Neural crest cell (in vitro differentiated cells): ENCODE measurements around the gene INAVA. TPM values are rescaled to one million over a fixed set of nuclear protein-coding genes. Genes with fewer than 3 reads are reported as not detected.

Experiments used
- DNase-seq: peaks from one replicate; pipeline ENCODE4 v3.0.0; 2021; ENCODE audit warnings: low read depth, mixed read lengths, low spot score
- H3K27ac Mint-ChIP-seq: one replicate; pipeline ENCODE4 v1.8.0; 2021; ENCODE audit warnings: mild to moderate bottlenecking, mixed read lengths; ENCODE audit not compliant: unreplicated experiment
- H3K27me3 Mint-ChIP-seq: 2 replicates; pipeline ENCODE4 v1.8.0; 2021; ENCODE audit warnings: low read depth, mild to moderate bottlenecking, mixed read lengths
- H3K36me3 Mint-ChIP-seq: 2 replicates; pipeline ENCODE4 v1.8.0; 2021; ENCODE audit warnings: low read depth, mild to moderate bottlenecking, mixed read lengths
- H3K4me1 Mint-ChIP-seq: 2 replicates; pipeline ENCODE4 v1.8.0; 2021; ENCODE audit warnings: mixed read lengths
- H3K4me3 Mint-ChIP-seq: one replicate; pipeline ENCODE4 v1.8.0; 2021; ENCODE audit warnings: mild to moderate bottlenecking, mixed read lengths
- H3K9me3 Mint-ChIP-seq: 2 replicates; pipeline ENCODE4 v1.8.0; 2021; ENCODE audit warnings: mixed read lengths
- total RNA-seq: library from RNA; stranded (reverse); gene quantifications from 2 replicates; pipeline ENCODE4 v1.2.1, GENCODE V29; 2021
- TF ChIP-seq, protein P1 (sequence below): fragments of 200-600 bp; sonication (generic); conservative IDR thresholded peaks from 2 replicates; pipeline ENCODE4 v1.5.0; 2021; ENCODE audit warnings: antibody characterized with exemption, mild to moderate bottlenecking

Gene INAVA
- total RNA-seq, 1 donor from 2014 or later = 51.8 TPM

DNA sequence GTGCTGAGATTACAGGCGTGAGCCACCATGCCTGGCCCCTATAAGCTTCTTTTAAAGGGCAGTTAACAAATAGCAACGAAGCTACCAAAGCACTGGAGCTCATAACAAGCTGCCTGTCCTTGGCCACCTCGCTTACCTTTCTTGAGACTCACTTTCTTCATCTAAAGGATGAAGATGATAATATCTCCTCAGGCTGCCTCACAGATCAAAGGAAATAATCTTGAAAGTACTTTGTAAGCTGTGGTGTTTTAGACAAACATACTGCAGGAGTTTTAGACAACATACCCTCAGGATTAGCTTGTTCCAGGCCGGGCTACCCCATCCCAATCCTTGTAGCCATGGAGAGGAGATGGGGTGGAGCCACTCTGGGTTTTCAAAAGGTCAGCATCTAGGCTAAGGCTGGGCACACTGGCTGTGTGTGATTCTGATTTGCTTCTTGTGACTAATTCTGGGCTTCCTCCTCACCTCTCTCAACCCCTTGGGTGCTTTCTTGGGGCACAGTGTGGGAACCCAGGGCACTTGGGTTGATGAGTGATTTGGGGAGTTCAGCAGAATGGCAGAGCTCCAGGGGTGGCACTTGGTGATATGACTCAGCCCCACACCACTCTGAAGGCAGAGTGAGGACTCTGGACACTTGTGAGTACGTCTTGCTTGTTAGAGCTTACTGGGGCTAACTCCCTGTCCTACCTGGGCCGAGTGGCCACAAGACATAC lies 16.7 kb upstream of the INAVA start:
- peaks cover 13% of the 10 kb centered on the region for H3K4me1 Mint-ChIP-seq
- no peak overlapping the region for H3K4me3 Mint-ChIP-seq
- H3K27me3 Mint-ChIP-seq = no peaks in the 10 kb centered on the region
- TF ChIP-seq, protein P1, sequence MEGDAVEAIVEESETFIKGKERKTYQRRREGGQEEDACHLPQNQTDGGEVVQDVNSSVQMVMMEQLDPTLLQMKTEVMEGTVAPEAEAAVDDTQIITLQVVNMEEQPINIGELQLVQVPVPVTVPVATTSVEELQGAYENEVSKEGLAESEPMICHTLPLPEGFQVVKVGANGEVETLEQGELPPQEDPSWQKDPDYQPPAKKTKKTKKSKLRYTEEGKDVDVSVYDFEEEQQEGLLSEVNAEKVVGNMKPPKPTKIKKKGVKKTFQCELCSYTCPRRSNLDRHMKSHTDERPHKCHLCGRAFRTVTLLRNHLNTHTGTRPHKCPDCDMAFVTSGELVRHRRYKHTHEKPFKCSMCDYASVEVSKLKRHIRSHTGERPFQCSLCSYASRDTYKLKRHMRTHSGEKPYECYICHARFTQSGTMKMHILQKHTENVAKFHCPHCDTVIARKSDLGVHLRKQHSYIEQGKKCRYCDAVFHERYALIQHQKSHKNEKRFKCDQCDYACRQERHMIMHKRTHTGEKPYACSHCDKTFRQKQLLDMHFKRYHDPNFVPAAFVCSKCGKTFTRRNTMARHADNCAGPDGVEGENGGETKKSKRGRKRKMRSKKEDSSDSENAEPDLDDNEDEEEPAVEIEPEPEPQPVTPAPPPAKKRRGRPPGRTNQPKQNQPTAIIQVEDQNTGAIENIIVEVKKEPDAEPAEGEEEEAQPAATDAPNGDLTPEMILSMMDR = no peak
- no peak for DNase-seq
- no peak overlapping the region for H3K27ac Mint-ChIP-seq
- no peaks in the 10 kb centered on the region for H3K36me3 Mint-ChIP-seq
- no peaks in the 10 kb centered on the region for H3K9me3 Mint-ChIP-seq

DNA sequence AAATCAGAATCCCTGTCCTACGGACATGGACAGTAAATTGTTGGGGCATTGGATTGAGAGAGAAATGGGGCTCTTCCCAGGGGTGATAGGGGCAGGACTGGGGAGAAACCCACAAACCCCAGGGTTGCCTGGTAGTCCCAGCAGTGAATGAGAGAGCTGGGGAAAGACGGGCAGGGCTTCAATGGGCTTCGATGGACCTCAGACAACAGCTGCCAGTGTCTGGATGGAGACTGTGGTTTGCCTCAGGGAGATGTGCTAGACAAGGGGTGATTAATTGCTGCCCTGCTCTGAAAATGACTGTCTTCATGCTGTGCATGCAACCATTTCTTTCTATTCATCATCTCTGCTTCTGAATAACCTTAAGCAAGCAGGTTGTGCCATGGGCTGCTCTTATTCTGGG lies 14.5 kb upstream of the INAVA start:
- Mint-ChIP-seq H3K36me3 (no peaks in the 10 kb centered on the region), H3K27me3 (no peaks in the 10 kb centered on the region), H3K4me3 (no peak overlapping the region), H3K4me1 (peaks cover 13% of the 10 kb centered on the region), H3K9me3 (no peaks in the 10 kb centered on the region), H3K27ac (peak overlapping the region; percentile 62)
- no peak for DNase-seq
- TF ChIP-seq, protein P1 = no peak

DNA sequence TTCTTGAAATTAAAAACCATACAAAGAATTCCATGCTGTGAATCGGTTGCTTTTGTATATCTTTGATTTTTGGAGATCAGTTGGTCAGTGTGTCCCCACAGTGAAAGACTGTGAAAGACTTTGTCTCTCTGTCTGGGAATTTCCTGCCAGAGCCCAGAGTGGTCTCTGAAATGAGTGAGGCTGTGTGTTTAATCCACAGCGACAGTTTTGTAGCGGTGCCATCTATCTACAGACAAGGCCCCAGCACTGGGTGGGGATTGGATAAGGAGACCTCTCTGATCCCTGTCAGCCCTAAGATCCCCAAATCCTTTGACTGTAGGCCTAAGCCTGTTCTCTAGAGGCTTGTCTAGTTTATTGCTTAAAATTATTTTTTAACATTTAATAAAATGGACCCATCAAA lies 11.6 kb upstream of the INAVA start:
- Mint-ChIP-seq H3K4me3 (no peak overlapping the region), H3K9me3 (no peaks in the 10 kb centered on the region), H3K36me3 (no peaks in the 10 kb centered on the region), H3K27ac (no peak overlapping the region), H3K27me3 (no peaks in the 10 kb centered on the region), H3K4me1 (peaks cover 29% of the 10 kb centered on the region)
- DNase-seq = no peak
- TF ChIP-seq, protein P1 = no peak

DNA sequence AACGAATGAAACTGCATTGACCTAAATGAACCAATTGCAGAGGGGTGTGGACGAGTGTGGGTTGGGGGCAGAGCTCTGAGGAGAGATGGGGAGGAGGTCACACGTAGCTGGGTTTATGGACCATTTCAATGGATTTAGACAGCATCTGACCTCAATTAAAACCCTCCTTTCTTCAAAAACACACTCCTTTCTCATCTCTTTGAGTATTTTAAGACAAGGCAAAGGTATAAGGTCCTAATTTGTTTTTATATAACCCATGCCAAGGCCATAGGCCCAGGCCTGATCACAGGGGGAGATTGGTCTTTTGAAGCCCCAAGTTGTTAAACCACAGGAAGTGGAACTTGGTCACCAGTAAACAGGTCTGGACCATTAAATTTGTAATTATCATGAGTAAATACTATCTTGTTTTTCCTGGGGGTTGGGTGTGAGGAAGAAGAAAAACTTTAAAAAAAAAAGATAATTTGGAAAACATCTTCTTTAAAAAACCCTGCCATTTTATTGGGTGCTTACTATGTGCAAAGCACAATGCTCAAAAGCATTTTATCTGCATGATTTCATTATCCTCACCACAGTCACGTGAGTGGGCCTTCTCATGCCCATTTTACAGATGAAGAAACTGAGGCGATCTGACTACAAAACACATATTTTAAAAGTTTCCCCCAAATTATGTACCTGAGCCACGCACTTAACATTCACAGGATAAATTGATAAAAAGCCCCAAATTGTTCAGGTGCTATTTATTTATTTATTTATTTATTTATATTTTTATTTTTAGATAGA lies 8.9 kb upstream of the INAVA start:
- Mint-ChIP-seq H3K4me1 (peaks cover 40% of the 10 kb centered on the region), H3K36me3 (no peaks in the 10 kb centered on the region), H3K27me3 (no peaks in the 10 kb centered on the region), H3K4me3 (peak overlapping the region; percentile 45), H3K9me3 (no peaks in the 10 kb centered on the region), H3K27ac (no peak overlapping the region)
- TF ChIP-seq, protein P1 = no peak
- no peak for DNase-seq

DNA sequence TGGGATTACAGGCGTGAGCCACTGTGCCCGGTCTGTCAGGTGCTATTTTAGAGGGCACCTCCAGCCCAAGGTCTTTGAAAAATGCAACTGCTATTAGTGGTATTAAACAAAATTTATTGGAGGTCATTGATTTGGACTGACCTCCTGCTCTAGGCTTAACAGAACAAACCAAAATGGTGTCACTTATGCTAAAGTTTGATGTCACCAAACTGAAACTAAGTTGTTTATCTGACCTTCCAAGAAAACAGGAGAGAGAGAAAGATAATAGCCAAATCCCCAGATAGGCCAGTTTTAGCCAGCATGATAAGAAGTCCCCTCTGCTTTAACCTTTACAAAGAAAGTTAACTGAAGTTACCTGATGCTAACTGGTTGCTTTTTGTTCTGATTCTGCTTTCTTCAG lies 8.1 kb upstream of the INAVA start:
- no peak for DNase-seq
- Mint-ChIP-seq H3K27ac (no peak overlapping the region), H3K4me1 (peaks cover 35% of the 10 kb centered on the region), H3K4me3 (peak overlapping the region; percentile 60), H3K9me3 (no peaks in the 10 kb centered on the region), H3K27me3 (no peaks in the 10 kb centered on the region), H3K36me3 (no peaks in the 10 kb centered on the region)
- TF ChIP-seq, protein P1 = no peak
